ENCODE results near the gene CNNM4.

CNNM4 gene

DNA sequence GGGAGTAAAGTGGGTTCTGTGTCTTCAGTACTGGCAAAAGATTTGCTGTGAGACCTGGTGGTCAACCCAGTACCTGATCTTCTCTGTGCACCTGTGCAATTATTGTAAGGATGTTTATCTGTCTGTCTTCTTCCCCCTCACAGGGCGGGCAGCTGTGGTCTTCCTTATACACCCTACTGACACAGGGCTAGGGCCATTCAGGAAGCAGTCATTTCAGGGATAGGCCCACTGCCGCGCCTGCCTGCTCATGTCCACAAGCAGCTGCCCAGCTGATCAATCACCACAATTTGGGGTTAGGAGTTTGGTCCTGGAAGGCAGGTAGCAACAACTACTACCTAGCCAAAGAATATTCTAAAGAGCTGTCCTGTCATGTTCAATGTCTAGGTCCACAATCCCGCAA is 1.2 kb upstream of the CNNM4 start:
- no peak for DNase-seq (ENCODE audit: low read depth)

DNA sequence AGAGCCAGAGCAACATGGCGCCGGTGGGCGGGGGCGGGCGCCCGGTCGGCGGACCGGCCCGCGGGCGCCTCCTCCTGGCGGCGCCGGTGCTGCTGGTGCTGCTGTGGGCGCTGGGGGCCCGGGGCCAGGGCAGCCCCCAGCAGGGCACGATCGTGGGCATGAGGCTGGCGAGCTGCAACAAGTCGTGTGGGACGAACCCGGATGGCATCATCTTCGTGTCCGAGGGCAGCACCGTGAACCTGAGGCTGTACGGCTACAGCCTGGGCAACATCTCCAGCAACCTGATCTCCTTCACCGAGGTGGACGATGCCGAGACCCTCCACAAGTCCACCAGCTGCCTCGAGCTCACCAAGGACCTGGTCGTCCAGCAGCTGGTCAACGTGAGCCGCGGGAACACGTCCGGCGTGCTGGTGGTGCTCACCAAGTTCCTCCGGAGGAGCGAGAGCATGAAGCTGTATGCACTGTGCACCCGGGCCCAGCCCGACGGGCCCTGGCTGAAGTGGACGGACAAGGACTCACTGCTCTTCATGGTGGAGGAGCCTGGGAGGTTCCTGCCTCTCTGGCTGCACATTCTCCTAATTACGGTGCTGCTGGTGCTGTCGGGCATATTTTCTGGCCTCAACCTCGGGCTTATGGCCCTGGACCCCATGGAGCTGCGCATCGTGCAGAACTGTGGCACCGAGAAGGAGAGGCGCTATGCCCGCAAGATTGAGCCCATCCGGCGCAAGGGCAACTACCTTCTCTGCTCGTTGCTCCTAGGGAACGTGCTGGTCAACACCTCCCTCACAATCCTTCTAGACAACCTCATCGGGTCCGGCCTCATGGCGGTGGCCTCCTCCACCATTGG is 507 bp downstream of the CNNM4 start:
- DNase-seq (ENCODE audit: low read depth): no peak

DNA sequence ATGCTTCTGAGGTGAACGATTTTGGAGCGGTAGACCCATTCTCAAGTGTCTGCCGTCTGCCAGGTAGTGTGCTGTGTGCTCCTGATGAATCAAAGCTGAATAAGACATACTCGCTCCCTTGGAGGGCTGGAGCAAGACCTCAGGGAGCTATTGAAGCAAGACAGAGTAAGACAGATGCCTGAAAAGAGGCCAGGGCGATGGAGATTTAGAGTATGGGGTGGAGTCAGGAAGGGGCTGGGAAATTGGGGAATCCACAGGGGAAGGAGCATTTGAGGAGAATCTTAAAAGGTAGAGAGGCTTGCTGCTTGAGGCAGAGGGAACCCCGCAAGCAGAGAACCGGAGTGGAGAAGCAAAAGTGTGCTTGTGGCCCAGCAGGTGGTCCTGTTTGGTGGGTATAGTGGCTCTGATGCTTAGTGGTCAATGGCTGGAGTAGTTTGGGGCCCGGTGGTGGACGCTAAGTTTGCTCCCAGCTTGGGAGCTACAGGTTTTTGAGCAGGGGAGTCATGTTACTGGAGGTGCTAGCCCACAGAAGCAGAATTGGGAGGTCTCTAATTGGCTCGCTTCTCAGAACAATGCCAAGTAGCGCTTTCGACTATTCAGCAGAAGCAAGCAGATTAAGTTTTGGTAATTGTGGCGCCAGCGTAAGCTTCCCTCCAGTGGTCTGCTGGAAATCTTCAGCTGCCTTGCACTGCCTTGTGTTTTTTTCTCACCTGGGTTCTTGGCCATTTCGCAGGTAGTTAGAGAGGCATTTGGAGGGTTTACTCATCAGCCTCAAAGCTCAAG is 2.0 kb downstream of the CNNM4 start:
- DNase-seq (ENCODE audit: low read depth): no peak

DNA sequence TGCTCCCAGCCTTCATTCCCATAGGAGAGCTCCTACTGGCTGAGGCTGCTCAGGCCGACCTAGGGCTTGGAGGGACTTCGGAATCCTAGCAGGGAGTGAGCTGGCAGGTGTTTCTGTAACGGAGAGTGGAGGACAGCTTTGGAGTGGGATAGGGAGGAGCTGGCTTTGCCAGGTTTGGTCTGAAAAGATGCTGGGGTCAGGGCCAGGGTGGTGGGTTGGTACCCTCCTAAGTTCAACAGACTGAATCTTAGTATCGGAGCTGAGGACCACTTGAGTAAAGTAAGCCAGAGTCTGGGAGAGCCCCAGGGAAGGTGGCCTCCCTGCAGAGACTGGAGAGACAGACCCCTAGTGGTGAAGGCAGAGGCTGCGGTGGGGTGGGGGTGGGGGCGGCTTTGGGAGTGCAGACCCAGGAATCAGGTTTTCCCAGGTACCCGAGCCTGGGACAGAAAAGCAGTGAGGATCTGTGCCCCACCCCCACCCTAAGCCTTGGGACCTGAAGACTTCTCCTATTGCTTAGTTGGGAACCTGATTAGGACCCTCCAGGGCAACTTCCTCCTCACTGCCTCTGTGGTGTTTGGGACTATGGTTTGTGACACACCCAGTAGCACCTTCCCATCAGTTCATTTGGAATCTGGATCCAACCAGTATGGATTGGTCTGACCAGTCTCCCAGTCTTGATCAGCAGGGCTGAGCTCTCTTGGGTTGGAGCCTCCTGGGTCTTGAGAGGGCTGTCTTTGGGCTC is 3.0 kb downstream of the CNNM4 start:
- no peak for DNase-seq (ENCODE audit: low read depth)

DNA sequence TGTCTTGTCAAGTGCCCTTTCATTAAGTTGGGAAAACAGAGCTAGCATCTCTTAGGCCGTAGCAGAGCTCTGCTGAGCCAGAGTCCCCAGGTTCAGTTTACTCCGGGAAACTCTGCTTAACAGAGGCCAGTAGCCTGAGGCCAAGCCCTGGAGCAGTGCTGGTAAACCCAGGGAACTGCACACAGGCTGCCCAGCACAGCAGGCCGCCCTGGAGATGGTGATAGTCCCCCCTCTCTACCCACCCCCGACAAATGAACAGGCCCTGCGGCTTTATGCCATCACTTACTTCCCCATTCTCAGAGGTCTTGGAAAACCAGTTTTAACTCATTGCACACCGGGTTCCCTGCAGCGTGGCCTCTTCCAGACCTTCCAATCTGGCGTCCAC is 3.5 kb downstream of the CNNM4 start:
- DNase-seq (ENCODE audit: low read depth): no peak

DNA sequence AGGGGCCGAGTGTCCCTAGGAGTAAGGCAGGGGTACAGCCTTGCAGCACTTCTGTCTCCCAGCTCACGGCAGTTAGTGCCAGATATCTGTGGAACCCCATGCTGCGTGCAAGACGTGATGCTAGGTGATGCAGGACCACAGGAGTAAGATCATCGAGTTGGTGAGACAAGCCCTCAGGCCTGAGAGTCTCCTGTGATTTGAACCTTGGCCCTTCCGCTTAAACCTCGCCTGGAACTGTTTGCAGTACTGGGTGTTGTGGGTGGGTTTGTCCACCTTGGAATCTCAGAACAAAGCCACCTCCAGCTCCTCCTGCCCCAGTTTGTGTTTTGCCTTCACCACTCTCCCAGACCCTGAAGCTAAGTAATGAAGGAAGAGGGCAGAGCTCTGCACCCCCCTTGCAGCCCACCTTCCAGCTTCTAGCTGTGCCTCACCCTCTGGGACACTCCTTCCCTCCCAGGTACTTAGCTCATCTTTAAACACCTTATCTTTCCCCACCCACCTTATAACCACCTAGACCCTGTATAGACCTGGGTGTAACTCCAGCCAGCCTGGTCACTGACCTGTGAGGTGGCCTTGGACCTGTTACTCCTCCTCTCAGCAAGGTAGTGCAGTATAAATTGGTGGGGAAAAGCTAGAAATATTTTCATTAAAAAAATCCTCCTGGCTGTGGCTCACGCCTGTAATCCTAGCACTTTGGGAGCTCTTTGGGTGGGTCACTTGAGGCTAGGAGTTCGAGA is 6.6 kb downstream of the CNNM4 start:
- DNase-seq (ENCODE audit: low read depth): no peak

DNA sequence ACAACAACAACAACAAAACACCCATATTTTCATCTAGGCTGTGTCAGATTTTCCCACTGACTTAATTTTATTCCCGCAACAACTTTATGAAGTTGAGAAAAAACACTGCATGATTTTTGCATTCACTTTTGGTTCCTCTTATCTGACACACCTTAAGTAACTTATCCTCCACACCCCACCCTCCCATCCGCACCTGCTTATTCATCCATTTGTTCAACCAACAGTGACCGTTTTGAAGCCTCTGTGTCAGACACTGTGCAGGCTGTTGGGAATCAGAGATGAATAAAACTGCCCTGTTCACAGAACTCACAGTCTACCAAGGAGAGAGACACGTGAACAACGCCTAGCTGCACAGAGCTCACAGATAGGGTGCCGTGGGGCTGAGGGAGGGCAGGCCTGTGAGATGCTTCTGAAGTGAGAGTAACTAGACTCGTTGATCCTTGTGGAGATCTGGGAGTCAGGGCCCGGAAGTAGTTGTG is 7.4 kb downstream of the CNNM4 start:
- no peak for DNase-seq (ENCODE audit: low read depth)

DNA sequence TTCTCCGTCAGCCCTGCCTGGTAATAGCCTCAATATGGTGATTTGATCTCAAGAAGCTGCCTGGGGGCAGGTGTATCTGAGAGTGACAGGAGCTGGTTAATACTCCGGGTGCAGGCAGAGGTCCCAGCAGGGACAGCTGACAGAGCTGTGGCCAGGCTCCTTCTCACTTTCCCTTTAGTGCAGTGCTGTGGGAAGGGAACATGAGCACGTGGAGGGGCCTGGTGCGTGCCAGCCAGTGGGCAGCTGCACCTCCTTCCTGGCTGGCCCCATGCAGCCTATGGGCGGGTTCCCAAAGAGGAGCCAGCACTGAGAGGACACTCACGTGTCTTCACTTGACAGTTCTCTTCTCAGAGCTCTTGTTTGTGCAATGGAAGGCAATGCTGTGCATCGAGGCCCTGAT is 9.1 kb downstream of the CNNM4 start:
- DNase-seq (ENCODE audit: low read depth): no peak

DNA sequence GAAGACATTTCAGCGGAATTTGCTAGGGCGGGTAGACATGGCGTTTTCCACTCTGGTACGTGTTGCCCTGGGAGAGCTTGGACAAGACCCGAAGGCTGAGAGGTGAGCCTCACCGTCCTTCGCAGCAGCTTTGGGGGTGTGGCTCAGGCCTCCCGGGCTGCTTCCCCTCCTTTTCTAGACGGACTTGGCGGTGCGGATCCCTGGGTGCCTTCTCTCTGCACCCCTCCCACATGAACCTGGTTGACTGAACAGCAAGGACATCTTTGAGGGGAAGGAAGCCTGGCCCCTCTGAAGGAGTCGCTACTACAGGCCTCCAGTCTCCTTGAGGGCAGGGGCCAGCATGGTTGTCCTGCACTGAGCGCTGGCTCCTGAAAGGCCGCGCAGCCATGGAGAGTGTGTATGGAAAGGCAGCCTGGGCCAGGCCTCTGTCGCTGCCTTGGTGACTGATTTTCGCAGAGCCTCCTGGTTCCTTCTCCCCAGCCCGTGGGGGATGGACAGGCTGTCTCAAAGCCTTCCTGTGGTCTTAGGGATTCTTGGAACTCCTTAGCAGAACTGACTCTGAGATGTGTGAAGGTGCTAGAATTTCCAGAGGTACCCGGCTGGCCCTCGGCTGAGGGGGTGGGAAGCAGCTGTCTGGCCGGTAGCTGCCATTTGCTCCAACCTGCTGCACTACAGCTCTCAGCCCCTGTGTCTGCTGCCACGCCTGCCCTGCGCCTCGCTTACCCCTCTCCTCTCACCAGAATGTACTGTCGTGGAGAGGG is 9.9 kb downstream of the CNNM4 start:
- DNase-seq (ENCODE audit: low read depth): no peak

DNA sequence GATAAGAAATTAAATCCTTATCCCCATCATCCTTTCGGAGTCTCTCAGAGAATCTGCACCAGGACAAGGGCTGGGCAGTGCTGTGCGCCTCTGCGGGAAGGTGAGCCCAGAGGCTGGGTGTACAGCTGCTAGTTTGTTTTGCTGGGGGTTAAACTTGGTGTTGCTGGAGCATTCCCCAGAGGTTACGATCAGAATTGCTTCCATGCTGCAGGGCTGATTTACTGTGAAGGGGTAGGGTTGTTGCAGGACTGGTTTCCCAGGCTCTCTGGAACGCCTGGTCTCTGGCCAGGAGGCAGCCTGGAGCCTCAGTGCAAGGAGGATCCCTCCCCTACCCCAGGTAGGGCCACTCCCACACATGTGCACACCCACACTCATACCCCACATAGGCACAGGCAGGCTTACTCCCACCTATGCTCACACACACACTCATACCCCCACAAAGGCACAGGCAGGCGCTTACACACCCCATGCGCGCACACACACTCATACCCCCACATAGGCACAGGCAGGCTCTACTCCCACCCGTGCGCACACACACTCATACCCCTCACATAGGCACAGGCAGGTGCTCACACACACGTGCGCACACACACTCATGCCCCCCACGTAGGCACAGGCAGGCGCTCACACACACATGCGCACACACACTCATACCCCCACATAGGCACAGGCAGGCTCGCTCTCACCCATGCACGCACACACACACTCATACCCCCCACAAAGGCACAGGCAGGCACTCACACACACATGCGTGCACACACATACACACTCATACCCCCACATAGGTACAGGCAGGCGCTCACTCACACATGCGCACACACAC is 11.3 kb downstream of the CNNM4 start:
- DNase-seq (ENCODE audit: low read depth): no peak

DNA sequence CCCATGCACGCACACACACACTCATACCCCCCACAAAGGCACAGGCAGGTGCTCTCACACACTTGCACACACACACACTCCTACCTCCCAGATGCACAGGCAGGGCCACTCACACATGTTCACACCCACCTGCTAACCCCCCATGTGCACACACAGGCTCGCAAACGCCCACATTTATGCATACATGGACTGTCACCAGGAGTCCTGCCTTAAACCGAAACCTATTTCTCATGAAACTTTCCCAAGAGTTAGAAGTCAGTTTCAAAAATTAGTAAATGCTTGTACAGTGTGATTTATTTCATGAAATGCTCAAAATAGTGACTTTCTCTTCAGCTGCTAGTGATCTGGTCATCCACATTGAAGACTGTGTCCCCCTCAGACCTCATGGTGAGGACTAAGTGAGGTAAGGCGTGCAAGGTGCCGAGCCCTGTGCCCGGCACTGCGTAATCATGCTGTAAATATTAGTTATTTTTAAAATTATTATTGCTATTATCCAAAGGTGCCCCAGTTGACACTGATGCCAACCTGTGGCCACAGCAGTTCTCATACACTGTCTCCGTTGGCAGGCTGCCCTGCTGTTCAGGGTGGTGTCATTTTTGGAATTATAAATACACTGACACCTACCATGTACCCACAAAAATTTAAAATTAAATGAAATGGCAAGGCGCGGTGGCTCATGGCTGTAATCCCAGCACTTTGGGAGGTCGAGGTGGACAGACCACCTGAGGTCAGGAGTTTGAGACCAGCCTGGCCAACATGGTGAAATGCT is 12.4 kb downstream of the CNNM4 start:
- DNase-seq (ENCODE audit: low read depth): no peak

DNA sequence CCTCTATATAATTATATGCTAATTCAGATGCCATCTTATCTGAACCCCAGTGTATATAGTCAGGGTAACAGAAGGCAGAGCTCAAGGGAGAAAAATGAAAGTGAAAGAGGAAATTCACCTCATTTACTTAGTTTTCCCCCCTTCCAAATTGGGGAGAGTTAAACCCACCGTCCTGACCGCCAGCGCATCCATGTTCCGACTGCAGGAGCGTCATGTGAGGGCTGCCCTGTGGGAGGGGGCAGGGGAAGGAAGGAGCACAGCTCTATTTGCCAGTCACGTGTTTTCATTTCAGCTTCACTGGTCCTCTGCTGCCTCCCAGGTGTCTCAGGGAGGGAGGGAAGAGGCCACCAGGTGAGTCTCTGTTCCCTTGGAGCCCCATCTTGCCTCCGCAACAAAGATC is 13.2 kb downstream of the CNNM4 start:
- DNase-seq (ENCODE audit: low read depth): peak; percentile 22

DNA sequence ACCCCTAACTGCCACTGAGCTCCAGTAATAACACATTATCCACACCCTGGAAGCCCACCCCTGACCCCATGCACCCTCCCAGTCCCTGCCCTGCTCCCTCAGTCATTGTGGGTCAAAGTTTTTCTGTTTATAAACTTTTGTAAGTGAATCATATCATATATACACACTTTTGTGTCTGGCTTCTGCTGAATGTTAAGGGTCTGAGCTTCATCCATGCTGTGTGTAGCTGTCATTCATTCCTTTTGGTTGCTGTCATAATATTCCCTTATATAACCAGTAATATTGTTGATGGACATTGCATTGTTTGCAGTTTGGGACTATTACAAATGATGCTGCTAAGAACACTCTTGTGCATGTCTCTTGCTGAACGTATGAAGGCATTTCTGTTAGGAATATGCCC is 14.5 kb downstream of the CNNM4 start:
- no peak for DNase-seq (ENCODE audit: low read depth)

DNA sequence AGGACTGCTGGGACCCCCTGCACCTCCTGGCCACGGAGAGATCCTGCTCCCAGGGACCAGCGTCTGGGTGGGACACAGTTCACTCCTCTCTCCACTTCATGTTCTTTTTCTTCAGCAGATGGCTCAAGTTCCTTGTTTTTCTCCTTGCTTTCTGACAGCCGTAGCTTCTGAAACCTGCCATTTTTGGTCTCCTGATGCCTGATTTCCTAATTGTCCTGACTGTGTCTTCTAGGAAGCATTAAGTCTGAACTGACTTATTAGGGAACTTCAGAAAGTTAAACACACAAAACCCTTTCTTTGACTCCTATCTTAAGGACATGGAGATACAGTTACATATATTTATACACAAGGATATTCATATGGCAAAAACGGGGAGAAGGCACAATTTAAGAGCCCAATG is 22.7 kb downstream of the CNNM4 start:
- no peak for DNase-seq (ENCODE audit: low read depth)

DNA sequence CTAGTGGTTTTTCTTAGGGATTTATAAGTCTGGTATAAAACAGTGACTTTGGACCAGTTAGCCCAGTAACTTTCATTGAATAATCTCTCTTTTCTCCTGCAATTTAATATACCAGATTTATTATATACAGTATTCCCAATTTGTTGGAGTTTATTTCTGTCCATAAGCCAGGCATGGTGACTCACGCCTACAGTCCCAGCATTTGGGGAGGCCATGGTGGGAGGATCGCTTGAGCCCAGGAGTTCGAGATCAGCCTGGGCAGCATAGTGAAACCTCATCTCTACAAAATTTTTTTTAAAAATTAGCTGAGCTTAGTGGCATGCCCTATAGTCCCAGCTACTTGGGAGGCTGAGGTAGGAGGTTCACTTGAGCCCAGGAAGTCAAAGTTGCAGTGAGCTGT is 26.7 kb downstream of the CNNM4 start:
- no peak for DNase-seq (ENCODE audit: low read depth)

DNA sequence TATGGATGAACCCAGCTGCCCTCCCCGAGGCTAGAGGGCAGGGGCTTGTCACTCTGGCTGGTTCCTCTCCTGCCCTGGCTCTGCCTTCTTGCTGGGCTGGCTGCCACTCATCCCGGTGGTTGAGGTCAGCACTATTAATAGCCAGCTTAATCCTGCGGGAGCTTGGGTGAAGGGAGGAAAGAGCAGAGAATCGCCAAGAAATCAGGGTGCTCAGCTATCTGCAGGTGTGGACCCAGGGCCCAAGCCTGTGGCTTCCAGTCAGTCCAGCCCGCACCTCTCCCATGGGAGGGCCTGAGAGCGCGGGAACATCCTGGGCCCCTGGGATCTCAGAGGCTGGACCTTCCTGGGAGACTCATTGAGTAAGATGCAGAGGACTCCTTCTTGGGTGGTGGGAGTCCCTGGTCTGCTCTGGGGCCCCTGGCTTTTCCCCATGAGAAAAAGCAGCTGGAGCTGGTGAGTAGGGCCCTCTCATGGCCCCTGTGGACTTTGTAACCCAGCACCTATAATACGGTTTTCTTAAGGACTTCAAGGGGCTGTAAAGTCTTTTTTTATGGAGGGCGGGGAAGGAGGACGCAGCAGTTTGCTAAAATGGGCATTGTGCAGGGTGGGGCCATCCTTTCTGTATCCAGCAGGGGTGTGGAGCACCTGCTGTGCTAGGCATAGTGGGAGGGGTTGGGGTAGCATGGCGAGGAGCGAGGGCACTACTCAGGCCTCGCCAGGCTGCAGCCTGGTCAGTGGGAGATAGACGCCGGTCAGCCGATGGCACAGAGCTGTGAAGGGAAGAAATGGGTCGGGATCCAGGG is 27.9 kb downstream of the CNNM4 start:
- no peak for DNase-seq (ENCODE audit: low read depth)

DNA sequence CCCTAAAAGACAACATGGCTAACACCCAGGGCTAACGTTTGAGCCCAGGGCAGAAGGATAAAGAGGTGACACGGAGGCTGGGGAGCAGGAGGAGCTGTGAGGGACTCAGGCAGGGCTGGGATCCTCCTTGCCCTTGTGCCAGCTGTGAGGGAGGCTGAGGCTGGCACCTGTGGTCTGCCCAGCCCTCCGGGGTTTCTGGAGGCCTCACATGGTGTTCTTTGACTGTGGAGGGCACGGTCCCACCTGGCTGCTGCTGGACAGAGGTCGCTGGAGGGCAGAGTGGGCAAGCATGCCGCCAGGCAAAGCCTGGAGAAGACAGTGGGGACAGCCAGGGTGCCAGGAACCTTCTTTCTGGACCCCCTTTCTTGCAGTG is 28.5 kb downstream of the CNNM4 start:
- no peak for DNase-seq (ENCODE audit: low read depth)
